K562 (cell line): ENCODE data around the gene MYOZ3. TPM values are rescaled to one million over a fixed set of nuclear protein-coding genes. Genes with fewer than 3 reads are reported as not detected.

Experiments
- ATAC-seq: fragments of 200-7000 bp; cut with Tn5 transposase; 3 replicates; pipeline ENCODE4 v1.9.1; 2020; ENCODE audit warnings: moderate library complexity
- BruUV-seq: library from RNA; stranded (reverse); fragments of 400-500 nt; replicated peaks from 2 replicates; lab custom pipeline; 2021; lab: Mats Ljungman, UMichigan
- CTCF ChIA-PET: fragments of 300-600 bp; formaldehyde crosslinking; extraction: SDS; loops from one replicate; lab custom pipeline; 2021; ENCODE audit warnings: low intra/inter-chr PET ratio; lab: Yijun Ruan, JAX
- POLR2A ChIA-PET: fragments of 300-600, 350-650 bp; sonication (Branson Sonifier 250); formaldehyde crosslinking; extraction: SDS; loops from one replicate; lab custom pipeline; 2021; ENCODE audit warnings: antibody characterized with exemption, inconsistent platforms; lab: Yijun Ruan, JAX
- DNase-seq, 4 experiments: peaks; one replicate each; pipeline versions ENCODE4 v3.0.0 to v3.0.0-alpha.2; 2011 to 2018; ENCODE audit warnings: low spot score in 3 of 4, mixed read lengths in 3 of 4; ENCODE audit errors: extremely low read depth in 1 of 4
- FAIRE-seq: peaks from 2 replicates; lab custom pipeline; 2011; peaks lifted over from hg19 to GRCh38; lab: Jason Lieb, UNC
- H2AFZ ChIP-seq: 2 replicates; pipeline ENCODE4 v1.6.0; 2011; ENCODE audit warnings: low read depth, low read length, control low read depth, inconsistent platforms
- H3K27ac ChIP-seq: fragments of 200-600 bp; 3 replicates; pipeline ENCODE4 v1.8.0; 2011; ENCODE audit warnings: low read depth, mild to moderate bottlenecking, control low read depth, inconsistent platforms, low read length, moderate library complexity, mixed read lengths; ENCODE audit errors: extremely low read depth
- H3K27me3 ChIP-seq, 2 experiments: fragments of 300-600 bp in 1 of 2; 2 replicates in 1 of 2; 3 replicates in 1 of 2; pipeline versions ENCODE4 v1.6.0 to v1.8.0; 2011; ENCODE audit warnings: inconsistent platforms in 2 of 2, low read length in 2 of 2, mild to moderate bottlenecking in 1 of 2, mixed read lengths in 1 of 2, moderate library complexity in 1 of 2; ENCODE audit not compliant: control insufficient read depth in 2 of 2, insufficient read depth in 2 of 2
- H3K36me3 ChIP-seq: fragments of 300-600 bp; 3 replicates; pipeline ENCODE4 v1.8.0; 2011; ENCODE audit warnings: mild to moderate bottlenecking, low read length, inconsistent platforms; ENCODE audit not compliant: control insufficient read depth, insufficient read depth
- H3K4me1 ChIP-seq, 2 experiments: fragments of 200-600 bp in 1 of 2; replicated peaks in 1 of 2; 2 replicates in 1 of 2; 3 replicates in 1 of 2; pipeline versions ENCODE4 v1.5.1 to v1.8.0; 2011; ENCODE audit warnings: inconsistent platforms in 2 of 2, low read length in 2 of 2, mild to moderate bottlenecking in 1 of 2, mixed read lengths in 1 of 2, moderate library complexity in 1 of 2; ENCODE audit not compliant: control insufficient read depth in 2 of 2, insufficient read depth in 2 of 2
- H3K4me2 ChIP-seq: 2 replicates; pipeline ENCODE4 v1.6.1; 2011; ENCODE audit warnings: low read length, control low read depth, inconsistent platforms, mixed read lengths; ENCODE audit not compliant: insufficient read depth
- H3K4me3 ChIP-seq: fragments of 200-600 bp; sonication (generic), shearing (Covaris generic); 2 replicates; pipeline ENCODE4 v1.5.1; 2016; ENCODE audit warnings: control low read depth, inconsistent platforms
- H3K79me2 ChIP-seq: fragments of 200-600 bp; 3 replicates; pipeline ENCODE4 v1.8.0; 2011; ENCODE audit warnings: low read length, inconsistent platforms; ENCODE audit not compliant: control insufficient read depth, insufficient read depth
- H3K9ac ChIP-seq, 2 experiments: 2 replicates each; pipeline versions ENCODE4 v1.6.0 to v1.6.1; 2011; ENCODE audit warnings: low read depth in 2 of 2, low read length in 2 of 2, control low read depth in 1 of 2, inconsistent platforms in 1 of 2, mild to moderate bottlenecking in 1 of 2, mixed read lengths in 1 of 2; ENCODE audit not compliant: insufficient read depth in 1 of 2
- H3K9me1 ChIP-seq: one replicate; pipeline ENCODE4 v1.6.0; 2011; ENCODE audit warnings: inconsistent platforms, mild to moderate bottlenecking, low read length, moderate library complexity; ENCODE audit not compliant: control insufficient read depth, insufficient read depth
- H3K9me3 ChIP-seq: replicated peaks from 2 replicates; pipeline ENCODE4 v1.5.1; 2011; ENCODE audit warnings: low read depth, low read length, inconsistent platforms; ENCODE audit not compliant: control insufficient read depth, insufficient read depth
- H4K20me1 ChIP-seq: replicated peaks from 2 replicates; pipeline ENCODE4 v1.6.1; 2011; ENCODE audit warnings: low read length, inconsistent platforms, mixed read lengths; ENCODE audit not compliant: control insufficient read depth, insufficient read depth
- BHLHE40 ChIP-seq: IDR thresholded peaks from 2 replicates; pipeline ENCODE4 v1.6.1; 2011; ENCODE audit warnings: low read length, improper control_type of control experiment
- ERF ChIP-seq: fragments of 450-650 bp; formaldehyde crosslinking; IDR thresholded peaks from 2 replicates; pipeline ENCODE4 v1.4.0; 2020; ENCODE audit warnings: mild to moderate bottlenecking, mixed read lengths
- FOSL1 ChIP-seq: fragments of 200-800 bp; sonication (Bioruptor generic); conservative IDR thresholded peaks from 2 replicates; pipeline ENCODE4 v1.6.1; 2016; ENCODE audit warnings: missing genetic modification characterization, missing compliant biosample characterization
- HMG20A ChIP-seq: fragments of 450-650 bp; formaldehyde crosslinking; conservative IDR thresholded peaks from 2 replicates; pipeline ENCODE4 v1.4.0; 2020; ENCODE audit warnings: mild to moderate bottlenecking, mixed read lengths
- NEUROD1 ChIP-seq: fragments of 150-350 bp; IDR thresholded peaks from 2 replicates; pipeline ENCODE4 v1.6.1; 2014; ENCODE audit warnings: borderline replicate concordance, low read length, low read depth; ENCODE audit not compliant: partially characterized antibody
- REST ChIP-seq, 2 experiments: fragments of 450-650 bp; formaldehyde crosslinking in 1 of 2; IDR thresholded peaks; 2 replicates each; pipeline versions ENCODE4 v1.4.0 to v1.6.1; 2014 to 2020; ENCODE audit warnings: mild to moderate bottlenecking in 2 of 2, borderline replicate concordance in 1 of 2, low read depth in 1 of 2
- TGIF2 ChIP-seq: sonication (generic); formaldehyde crosslinking; IDR thresholded peaks from 2 replicates; pipeline ENCODE4 v1.8.1; 2022; ENCODE audit warnings: mild to moderate bottlenecking, missing genetic modification reagents, moderate library complexity
- THAP12 ChIP-seq: fragments of 250-450 bp; sonication (Bioruptor Pico); IDR thresholded peaks from 2 replicates; pipeline ENCODE4 v1.9.0; 2021; ENCODE audit warnings: mild to moderate bottlenecking, inconsistent platforms
- WGBS: fragments of 100-300 bp; shearing (Covaris generic); methylation state at CpG from one replicate; pipeline ENCODE4 v1.1.6; 2016; ENCODE audit warnings: low coverage, mixed read lengths; ENCODE audit not compliant: insufficient coverage; ENCODE audit errors: missing lambda C conversion rate; 5-methylcytosine and 5-hydroxymethylcytosine counted together
- in situ Hi-C: fragments of 300-500 bp; cut with MboI; formaldehyde crosslinking; loops from 4 replicates; pipeline ENCODE4 v1.15.0; 2018; ENCODE audit warnings: inconsistent platforms, mixed read lengths
- intact Hi-C: fragments of 100-400 bp; cut with micrococcal nuclease; formaldehyde crosslinking; loops from 2 replicates; pipeline ENCODE4 v1.14.2; 2022
- polyA plus RNA-seq, 8 experiments: library from polyadenylated mRNA; depleted of rRNA in 4 of 8; stranded (reverse) in 5 of 8; unstranded in 3 of 8; fragments of >200 nt; fragmentation: Nextera tagmentation in 2 of 8; fragmentation: Illumina TruSeq in 1 of 8; extraction: Ambion mirVana in 2 of 8; extraction: Trizol in 1 of 8; gene quantifications; 2 replicates each; pipeline versions ENCODE4 v1.2.1 to v1.2.3, GENCODE V29; 2011 to 2014; ENCODE audit warnings: inconsistent platforms in 1 of 8, missing spikeins in 1 of 8
- total RNA-seq, 7 experiments: library from RNA; depleted of rRNA in 6 of 7; stranded (reverse); fragments of >200 nt in 6 of 7; fragmentation: Illumina TruSeq in 2 of 7; extraction: Trizol in 2 of 7; gene quantifications; 2 replicates each; pipeline versions ENCODE4 v1.2.1 to v1.2.3, GENCODE V29; 2011 to 2021; ENCODE audit warnings: low replicate concordance in 1 of 7

MYOZ3 gene
- total and polyA plus RNA-seq, 9 of the 15 experiments (the other 6 are each of a cell fraction or from before 2014, with no cell fraction given) = not detected

GRCh38 chr5:150619359-150620230 is 41.5 kb upstream of the MYOZ3 start:
- CTCF ChIA-PET = no interaction called here
- no peak for FAIRE-seq

More at GRCh38 chr5:150619359-150620230, 41.5 kb upstream of the MYOZ3 start:
- H3K79me2 ChIP-seq = no peaks in the 10 kb centered on the region
- no peaks in the 10 kb centered on the region for H3K36me3 ChIP-seq
- TF ChIP-seq THAP12 (CRISPR knock-in tag) = no peak
- no peak for TF ChIP-seq ERF (CRISPR knock-in tag)
- no peak for TF ChIP-seq TGIF2 (CRISPR knock-in tag)
- no peak for TF ChIP-seq HMG20A (CRISPR knock-in tag)
- TF ChIP-seq REST (IDR thresholded peaks at IDR 0.05; ENCODE audit: borderline replicate concordance) = no peak
- TF ChIP-seq REST (CRISPR knock-in tag; IDR thresholded peaks at IDR 0.05; ENCODE audit: low read depth) = no peak
- no peak for TF ChIP-seq BHLHE40
- TF ChIP-seq NEUROD1 = no peak
- no peak for TF ChIP-seq FOSL1 (tag)
- peaks cover 1% of the 10 kb centered on the region for H3K9me1 ChIP-seq
- ATAC-seq (no peak), DNase-seq (no peak)
- H3K4me1 ChIP-seq = peaks cover 0 to 11% of the 10 kb centered on the region in 2 experiments; a peak in 2 of 5 replicates
- H3K4me2 ChIP-seq = no peak overlapping the region
- POLR2A ChIA-PET = interaction anchor here (0.6 to 1.7 kb wide), 3 partner anchors 8 to 21 kb away, joined by 3 to 4 read pairs (median 3); partner anchors contain the start of gene SYNPO
- peaks cover 33 to 67% of the 10 kb centered on the region in 2 experiments; a peak in 4 of 5 replicates for H3K27me3 ChIP-seq
- intact Hi-C loops = no loop called here
- no peak overlapping the region for H3K27ac ChIP-seq
- 8% methylated on average over 20 of the region's 24 CpGs for WGBS
- no peaks in the 10 kb centered on the region for H3K9me3 ChIP-seq
- no peak overlapping the region for H2AFZ ChIP-seq
- BruUV-seq = no TSS peak
- H3K4me3 ChIP-seq = no peak overlapping the region
- H4K20me1 ChIP-seq = peaks cover 17% of the 10 kb centered on the region
- in situ Hi-C loops = no loop called here
- no peak overlapping the region for H3K9ac ChIP-seq
